LNCaP clone FGC (cell line): ENCODE measurements around the gene DIAPH2.

Experiments used
- DNase-seq: peaks from one replicate; pipeline ENCODE4 v3.0.0-alpha.2; 2011; ENCODE audit warnings: low read depth
- H3K4me3 ChIP-seq: 2 replicates; pipeline ENCODE4 v1.5.1; 2011; ENCODE audit warnings: mild to moderate bottlenecking, low read depth, low read length, control low read depth
- CTCF ChIP-seq: IDR thresholded peaks from 2 replicates; pipeline ENCODE4 v1.5.1; 2012; ENCODE audit warnings: mild to moderate bottlenecking; ENCODE audit not compliant: control insufficient read depth, insufficient read depth; ENCODE audit errors: extremely low read depth

DIAPH2 gene

GRCh38 chrX:97629597-97629985 lies 944.9 kb downstream of the DIAPH2 start:
- no peak for TF ChIP-seq CTCF
- DNase-seq: no peak
- no peak overlapping the region for H3K4me3 ChIP-seq

- no peak for DNase-seq
- TF ChIP-seq CTCF: no peak
- H3K4me3 ChIP-seq: no peak overlapping the region
These were observed 949.2 kb downstream of the DIAPH2 start for GRCh38 chrX:97633798-97634197.

GRCh38 chrX:97636473-97637140 lies 952.0 kb downstream of the DIAPH2 start:
- TF ChIP-seq CTCF: no peak
- DNase-seq: no peak

GRCh38 chrX:97637289-97637688 lies 952.6 kb downstream of the DIAPH2 start:
- H3K4me3 ChIP-seq: no peak overlapping the region
- no peak for TF ChIP-seq CTCF
- no peak for DNase-seq

More at GRCh38 chrX:97636473-97637140, 952.0 kb downstream of the DIAPH2 start:
- H3K4me3 ChIP-seq: no peak overlapping the region

GRCh38 chrX:97638621-97639020 lies 954.0 kb downstream of the DIAPH2 start:
- no peak for TF ChIP-seq CTCF
- H3K4me3 ChIP-seq: no peak overlapping the region
- no peak for DNase-seq

- H3K4me3 ChIP-seq: no peak overlapping the region
- no peak for DNase-seq
- TF ChIP-seq CTCF: no peak
These were observed 954.9 kb downstream of the DIAPH2 start for GRCh38 chrX:97639526-97639925.
